ENCODE measurements around the gene CARD19.

- TF ChIP-seq, protein P1, sequence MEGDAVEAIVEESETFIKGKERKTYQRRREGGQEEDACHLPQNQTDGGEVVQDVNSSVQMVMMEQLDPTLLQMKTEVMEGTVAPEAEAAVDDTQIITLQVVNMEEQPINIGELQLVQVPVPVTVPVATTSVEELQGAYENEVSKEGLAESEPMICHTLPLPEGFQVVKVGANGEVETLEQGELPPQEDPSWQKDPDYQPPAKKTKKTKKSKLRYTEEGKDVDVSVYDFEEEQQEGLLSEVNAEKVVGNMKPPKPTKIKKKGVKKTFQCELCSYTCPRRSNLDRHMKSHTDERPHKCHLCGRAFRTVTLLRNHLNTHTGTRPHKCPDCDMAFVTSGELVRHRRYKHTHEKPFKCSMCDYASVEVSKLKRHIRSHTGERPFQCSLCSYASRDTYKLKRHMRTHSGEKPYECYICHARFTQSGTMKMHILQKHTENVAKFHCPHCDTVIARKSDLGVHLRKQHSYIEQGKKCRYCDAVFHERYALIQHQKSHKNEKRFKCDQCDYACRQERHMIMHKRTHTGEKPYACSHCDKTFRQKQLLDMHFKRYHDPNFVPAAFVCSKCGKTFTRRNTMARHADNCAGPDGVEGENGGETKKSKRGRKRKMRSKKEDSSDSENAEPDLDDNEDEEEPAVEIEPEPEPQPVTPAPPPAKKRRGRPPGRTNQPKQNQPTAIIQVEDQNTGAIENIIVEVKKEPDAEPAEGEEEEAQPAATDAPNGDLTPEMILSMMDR (IDR thresholded peaks at IDR 0.05; ENCODE audit: control extremely low read depth in 1 of 3, insufficient read depth in 1 of 3, low read depth in 1 of 3, low read length in 3 of 3) = no peak
- no peak for TF ChIP-seq POLR2A (IDR thresholded peaks at IDR 0.05; ENCODE audit: control extremely low read depth in 1 of 2, low read depth in 2 of 2, low read length in 2 of 2)
Observed at GRCh38 chr9:93076792-93077128, 19.3 kb upstream of the CARD19 start.

All from H1 (cell line).